ENCODE data around the gene COLQ. TPM values are rescaled to one million over a fixed set of nuclear protein-coding genes. Genes with fewer than 3 reads are reported as not detected.
A peak's percentile ranks its signal among the peaks of the same experiment; 100 is the strongest.

COLQ gene
- total RNA-seq, 2 donors from 2014 or later, result 1.8 to 5.3 TPM

DNA sequence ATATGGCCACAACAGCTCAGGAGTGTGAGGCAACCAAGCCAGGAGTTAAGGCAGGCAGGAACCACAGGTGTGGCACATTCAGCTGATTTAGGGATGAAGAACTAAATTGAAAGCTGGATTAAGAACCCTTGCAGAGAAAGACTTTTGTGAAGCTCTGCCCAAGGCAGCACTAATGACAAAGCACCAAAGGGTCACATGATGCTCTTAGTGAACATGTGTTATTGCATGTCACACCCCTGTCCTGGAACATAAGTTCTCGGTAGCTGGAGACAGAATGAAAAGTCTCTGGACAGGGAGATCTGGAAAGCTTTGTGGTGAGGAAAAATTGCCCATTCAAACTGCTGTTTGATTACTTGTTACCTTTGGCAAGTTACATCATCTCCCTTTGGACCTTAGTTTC is 90.9 kb downstream of the COLQ start:
- H3K4me3 ChIP-seq, result no peak overlapping the region
- TF ChIP-seq POLR2A (IDR thresholded peaks at IDR 0.05), result no peak
- no peaks in the 10 kb centered on the region for H3K27me3 ChIP-seq
- no peaks in the 10 kb centered on the region for H3K9me3 ChIP-seq
- H3K36me3 ChIP-seq (replicated peaks in 1 of 2; ENCODE audit: insufficient read depth in 1 of 2, low read depth in 2 of 2), result peaks cover 0 to 11% of the 10 kb centered on the region in 2 donors
- no peak overlapping the region for H3K27ac ChIP-seq
- WGBS, 2 donors, result 85% methylated on average over 1 of the region's 1 CpG
- ATAC-seq (no peak), DNase-seq (no peak)
- H3K4me1 ChIP-seq, result peaks cover 21% of the 10 kb centered on the region
- intact Hi-C loops (cut with DNase I), result loop anchor here (10.0 kb wide), 1 partner anchor 134 kb away; no protein-coding TSS in a partner anchor

DNA sequence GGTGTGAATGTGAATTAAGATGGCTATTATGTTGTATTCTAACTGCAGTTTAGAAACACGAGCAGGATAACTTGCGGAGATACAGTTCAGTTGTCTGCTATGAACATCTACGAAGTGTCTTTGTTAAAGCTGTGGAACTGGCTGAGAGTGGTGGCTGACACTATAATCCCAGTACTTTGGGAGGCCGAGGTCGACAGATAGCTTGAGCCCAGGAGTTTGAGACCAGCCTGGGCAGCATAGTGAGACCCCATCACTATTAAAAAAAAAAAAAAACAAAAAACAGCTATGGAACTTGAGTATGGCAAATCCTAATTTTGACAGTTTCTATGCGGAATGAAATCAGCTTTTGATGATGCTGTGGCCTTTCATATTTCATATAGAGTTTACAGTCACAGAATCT is 92.4 kb downstream of the COLQ start:
- Histone ChIP-seq H3K36me3 (replicated peaks in 1 of 2; ENCODE audit: insufficient read depth in 1 of 2, low read depth in 2 of 2) (peaks cover 0 to 4% of the 10 kb centered on the region in 2 donors), H3K27me3 (no peaks in the 10 kb centered on the region), H3K27ac (no peak overlapping the region), H3K4me1 (peaks cover 22% of the 10 kb centered on the region), H3K9me3 (no peaks in the 10 kb centered on the region), H3K4me3 (no peak overlapping the region)
- DNase-seq (no peak), ATAC-seq (no peak)
- intact Hi-C loops (cut with DNase I), result no loop called here
- whole genome bisulfite sequencing, 2 donors, result 89 to 91% methylated on average over 6 of the region's 6 CpGs
- TF ChIP-seq POLR2A (IDR thresholded peaks at IDR 0.05), result no peak
- TF ChIP-seq, protein P1, sequence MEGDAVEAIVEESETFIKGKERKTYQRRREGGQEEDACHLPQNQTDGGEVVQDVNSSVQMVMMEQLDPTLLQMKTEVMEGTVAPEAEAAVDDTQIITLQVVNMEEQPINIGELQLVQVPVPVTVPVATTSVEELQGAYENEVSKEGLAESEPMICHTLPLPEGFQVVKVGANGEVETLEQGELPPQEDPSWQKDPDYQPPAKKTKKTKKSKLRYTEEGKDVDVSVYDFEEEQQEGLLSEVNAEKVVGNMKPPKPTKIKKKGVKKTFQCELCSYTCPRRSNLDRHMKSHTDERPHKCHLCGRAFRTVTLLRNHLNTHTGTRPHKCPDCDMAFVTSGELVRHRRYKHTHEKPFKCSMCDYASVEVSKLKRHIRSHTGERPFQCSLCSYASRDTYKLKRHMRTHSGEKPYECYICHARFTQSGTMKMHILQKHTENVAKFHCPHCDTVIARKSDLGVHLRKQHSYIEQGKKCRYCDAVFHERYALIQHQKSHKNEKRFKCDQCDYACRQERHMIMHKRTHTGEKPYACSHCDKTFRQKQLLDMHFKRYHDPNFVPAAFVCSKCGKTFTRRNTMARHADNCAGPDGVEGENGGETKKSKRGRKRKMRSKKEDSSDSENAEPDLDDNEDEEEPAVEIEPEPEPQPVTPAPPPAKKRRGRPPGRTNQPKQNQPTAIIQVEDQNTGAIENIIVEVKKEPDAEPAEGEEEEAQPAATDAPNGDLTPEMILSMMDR (IDR thresholded peaks at IDR 0.05), result no peak

DNA sequence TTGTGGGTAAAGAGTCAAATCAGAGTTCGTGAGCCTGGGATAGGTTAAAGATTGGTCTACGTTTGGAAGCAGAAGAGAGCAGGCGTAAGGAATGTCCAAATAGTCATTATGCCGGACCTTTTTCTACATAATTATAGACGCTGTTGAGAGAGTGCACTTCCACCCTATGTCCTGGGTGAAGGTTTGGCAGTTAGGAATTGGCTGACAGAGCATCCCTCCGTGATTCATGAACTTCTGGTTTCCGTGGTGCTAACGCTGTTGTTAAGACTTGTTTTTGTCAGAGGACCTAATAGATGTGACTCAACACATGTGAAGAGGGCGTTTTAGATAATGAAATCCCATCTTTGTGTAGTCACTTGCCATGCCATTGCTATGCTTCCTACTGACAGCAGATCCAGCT is 93.0 kb downstream of the COLQ start:
- peak overlapping the region in 1 of 2 donors; percentile 64 for H3K4me3 ChIP-seq
- H3K27me3 ChIP-seq, result no peaks in the 10 kb centered on the region
- intact Hi-C loops (cut with DNase I), result no loop called here
- 4 to 6% methylated on average over 9 of the region's 9 CpGs for WGBS, 2 donors
- H3K27ac ChIP-seq, result peak overlapping the region in 1 of 4 donors; percentile 6
- peaks cover 22% of the 10 kb centered on the region for H3K4me1 ChIP-seq
- H3K36me3 ChIP-seq (replicated peaks in 1 of 2; ENCODE audit: insufficient read depth in 1 of 2, low read depth in 2 of 2), result peaks cover 0 to 4% of the 10 kb centered on the region in 2 donors
- TF ChIP-seq, protein P1 (IDR thresholded peaks at IDR 0.05), result no peak
- no peak for TF ChIP-seq POLR2A (IDR thresholded peaks at IDR 0.05)
- no peaks in the 10 kb centered on the region for H3K9me3 ChIP-seq
- no peak for DNase-seq
- no peak for ATAC-seq

DNA sequence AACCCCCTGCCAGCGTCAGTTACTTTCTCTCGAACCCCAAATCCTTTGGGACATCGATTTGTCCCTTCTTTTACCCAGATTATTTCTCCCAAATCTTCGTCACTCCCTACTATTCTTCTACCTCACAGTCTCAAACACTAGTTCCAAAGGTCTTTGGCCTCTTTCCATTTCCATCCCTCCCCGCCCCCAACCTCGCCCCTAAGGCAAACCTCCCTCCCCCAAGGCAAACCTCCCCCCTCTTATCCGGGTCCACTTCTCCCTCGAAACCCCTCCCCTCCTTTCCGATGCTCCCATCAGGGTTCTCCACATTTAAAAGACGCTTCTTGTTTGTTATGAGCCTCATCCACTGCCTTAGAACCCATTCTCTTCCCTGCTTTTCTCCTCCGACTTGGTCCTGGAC is 93.5 kb downstream of the COLQ start:
- DNase-seq (peak in 2 of 4 donors; percentile 17 to 22), ATAC-seq (no peak)
- H3K27ac ChIP-seq, result peak overlapping the region; percentile 21 to 80 (median 66)
- peaks cover 22% of the 10 kb centered on the region for H3K4me1 ChIP-seq
- no peaks in the 10 kb centered on the region for H3K9me3 ChIP-seq
- no peaks in the 10 kb centered on the region for H3K27me3 ChIP-seq
- no peak for TF ChIP-seq POLR2A (IDR thresholded peaks at IDR 0.05)
- TF ChIP-seq, protein P1 (IDR thresholded peaks at IDR 0.05), result no peak
- intact Hi-C loops (cut with DNase I), result no loop called here
- H3K4me3 ChIP-seq, result peak overlapping the region; percentile 64 to 83
- 1% methylated on average over 11 of the region's 11 CpGs for WGBS, 2 donors
- peaks cover 0 to 2% of the 10 kb centered on the region in 2 donors for H3K36me3 ChIP-seq (replicated peaks in 1 of 2; ENCODE audit: insufficient read depth in 1 of 2, low read depth in 2 of 2)

DNA sequence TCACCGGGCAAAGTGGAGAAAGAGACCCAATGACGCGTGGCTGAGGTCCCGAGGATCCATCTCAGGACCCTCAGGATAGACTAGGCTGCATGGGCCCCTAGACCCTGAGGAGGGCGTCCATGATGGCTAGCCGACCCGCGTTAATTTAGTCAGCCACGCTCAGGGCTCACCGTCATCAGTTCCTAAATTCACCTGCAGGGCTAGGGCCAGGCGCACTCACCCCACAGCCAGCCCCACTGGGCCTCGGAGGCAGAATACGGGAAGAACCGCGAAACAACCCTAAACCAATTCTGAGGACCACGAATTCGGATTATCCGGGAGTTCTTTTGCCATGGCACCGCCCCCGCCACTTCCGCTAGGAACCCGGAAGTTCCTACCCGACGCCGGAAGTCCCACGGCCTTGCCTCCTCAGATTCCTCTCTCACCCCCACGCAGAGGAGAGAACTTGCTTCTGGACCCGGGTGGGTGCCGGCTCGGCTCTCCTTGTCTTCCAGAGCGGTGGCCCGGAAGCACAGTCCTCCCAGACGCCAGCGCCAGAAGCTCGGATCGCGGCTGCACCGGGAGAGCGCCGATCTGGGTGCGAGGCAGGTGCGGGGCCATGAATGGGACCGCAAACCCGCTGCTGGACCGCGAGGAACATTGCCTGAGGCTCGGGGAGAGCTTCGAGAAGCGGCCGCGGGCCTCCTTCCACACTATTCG is 94.2 kb downstream of the COLQ start, which contains the start of the genes EAF1 and METTL6:
TSS of gene EAF1 (plus strand) at position 417 of the 699 bp plus-strand sequence. CDS start at position 599, 182 bp downstream.
TSS of gene METTL6 (minus strand) at position 363 of the 699 bp plus-strand sequence. CDS start 1,033 bp downstream, outside the sequence.
- intact Hi-C loops (cut with DNase I), result no loop called here
- H3K27me3 ChIP-seq, result no peaks in the 10 kb centered on the region
- TF ChIP-seq, protein P1 (IDR thresholded peaks at IDR 0.05), result peak in 3 of 7 experiments; percentile 25 to 35 (median 32)
- peak in 2 of 3 donors; percentile 55 to 59 for TF ChIP-seq POLR2A (IDR thresholded peaks at IDR 0.05)

More for the DNA sequence above, 94.2 kb downstream of the COLQ start, which contains the start of the genes EAF1 and METTL6:
- peaks cover 0 to 2% of the 10 kb centered on the region in 2 donors for H3K36me3 ChIP-seq (replicated peaks in 1 of 2; ENCODE audit: insufficient read depth in 1 of 2, low read depth in 2 of 2)
- 0% methylated on average over 10 to 50 of the region's 52 CpGs for WGBS, 2 donors
- peak within 1 kb of the TSS; percentile 64 to 83 for H3K4me3 ChIP-seq
- no peaks in the 10 kb centered on the region for H3K9me3 ChIP-seq
- H3K27ac ChIP-seq, result peak within 1 kb of the TSS; percentile 21 to 80 (median 66)
- ATAC-seq, result peak; percentile 85
- peak; percentile 77 to 84 (median 82) for DNase-seq
- H3K4me1 ChIP-seq, result peaks cover 22% of the 10 kb centered on the region

All from body of pancreas (tissue), 4 donors.